IMR-90 (cell line): ENCODE results near the gene KCNQ1. TPM values are rescaled to one million over a fixed set of nuclear protein-coding genes. Genes with fewer than 3 reads are reported as not detected.

Experiments
- ATAC-seq: fragments of 200-7000 bp; cut with Tn5 transposase; 2 replicates; pipeline ENCODE4 v1.9.1; 2020; ENCODE audit warnings: low read depth, mild to moderate bottlenecking, moderate library complexity
- BruUV-seq: library from RNA; stranded (reverse); fragments of 400-500 nt; replicated peaks from 2 replicates; lab custom pipeline; 2021; lab: Mats Ljungman, UMichigan
- CTCF ChIA-PET: fragments of 300-600 bp; formaldehyde crosslinking; extraction: SDS; loops from one replicate; lab custom pipeline; 2021; ENCODE audit warnings: antibody characterized with exemption; lab: Yijun Ruan, JAX
- POLR2A ChIA-PET: fragments of 300-600 bp; sonication (Branson Sonifier 250); formaldehyde crosslinking; loops from one replicate; lab custom pipeline; 2022; ENCODE audit warnings: antibody characterized with exemption; ENCODE audit not compliant: unreplicated experiment; lab: Charles Lee
- DNase-seq: peaks from one replicate; pipeline ENCODE4 v3.0.0; 2013
- H2AFZ ChIP-seq: replicated peaks from 2 replicates; pipeline ENCODE3; 2013; ENCODE audit warnings: low read length, mild to moderate bottlenecking; ENCODE audit not compliant: poor library complexity
- H2AK5ac ChIP-seq: 2 replicates; pipeline ENCODE4 v1.6.1; 2013; ENCODE audit warnings: low read depth, low read length, inconsistent platforms
- H2AK9ac ChIP-seq: replicated peaks from 2 replicates; pipeline ENCODE3; 2013; ENCODE audit warnings: mild to moderate bottlenecking, low read depth, low read length, moderate library complexity; ENCODE audit not compliant: poor library complexity
- H2BK120ac ChIP-seq: 2 replicates; pipeline ENCODE4 v1.6.1; 2013; ENCODE audit warnings: low read depth, low read length, inconsistent platforms
- H2BK15ac ChIP-seq: 3 replicates; pipeline ENCODE4 v1.6.1; 2013; ENCODE audit warnings: low read depth, low read length, inconsistent platforms
- H2BK20ac ChIP-seq: 2 replicates; pipeline ENCODE4 v1.6.1; 2013; ENCODE audit warnings: low read depth, mild to moderate bottlenecking, inconsistent platforms, low read length, moderate library complexity
- H2BK5ac ChIP-seq: 2 replicates; pipeline ENCODE4 v1.6.1; 2013; ENCODE audit warnings: mild to moderate bottlenecking, low read depth, low read length, inconsistent platforms; ENCODE audit not compliant: poor library complexity, severe bottlenecking
- H3K14ac ChIP-seq: replicated peaks from 2 replicates; pipeline ENCODE4 v1.6.1; 2013; ENCODE audit warnings: low read depth, low read length, inconsistent platforms
- H3K18ac ChIP-seq: 2 replicates; pipeline ENCODE4 v1.6.1; 2013; ENCODE audit warnings: low read depth, low read length, control low read depth
- H3K23ac ChIP-seq: 2 replicates; pipeline ENCODE4 v1.6.1; 2013; ENCODE audit warnings: low read depth, low read length, inconsistent platforms
- H3K27ac ChIP-seq: 2 replicates; pipeline ENCODE4 v1.5.1; 2013; ENCODE audit warnings: mild to moderate bottlenecking, control low read depth, low read length; ENCODE audit not compliant: insufficient read depth
- H3K27me3 ChIP-seq: 2 replicates; pipeline ENCODE4 v1.6.1; 2013; ENCODE audit warnings: low read length; ENCODE audit not compliant: control insufficient read depth, insufficient read depth
- H3K36me3 ChIP-seq: 2 replicates; pipeline ENCODE4 v1.6.1; 2013; ENCODE audit warnings: low read length, mixed read lengths; ENCODE audit not compliant: control insufficient read depth, insufficient read depth
- H3K4ac ChIP-seq: 2 replicates; pipeline ENCODE4 v1.6.1; 2013; ENCODE audit warnings: low read depth, low read length, inconsistent platforms
- H3K4me1 ChIP-seq: 2 replicates; pipeline ENCODE4 v1.6.1; 2013; ENCODE audit warnings: low read length, mixed read lengths; ENCODE audit not compliant: control insufficient read depth, insufficient read depth
- H3K4me2 ChIP-seq: 2 replicates; pipeline ENCODE4 v1.6.1; 2013; ENCODE audit warnings: low read depth, mild to moderate bottlenecking, control low read depth, low read length, moderate library complexity
- H3K4me3 ChIP-seq: 2 replicates; pipeline ENCODE4 v1.5.1; 2013; ENCODE audit warnings: low read depth, mild to moderate bottlenecking, control low read depth, low read length, moderate library complexity; ENCODE audit not compliant: insufficient read depth
- H3K56ac ChIP-seq: 2 replicates; pipeline ENCODE4 v1.6.1; 2013; ENCODE audit warnings: low read length, inconsistent platforms; ENCODE audit not compliant: insufficient read depth; ENCODE audit errors: extremely low read depth
- H3K79me1 ChIP-seq, 2 experiments: 2 replicates each; pipeline ENCODE4 v1.6.1; 2013; ENCODE audit warnings: low read length in 2 of 2, inconsistent platforms in 1 of 2, low read depth in 1 of 2
- H3K9ac ChIP-seq: 2 replicates; pipeline ENCODE4 v1.6.1; 2013; ENCODE audit warnings: low read depth, low read length, control low read depth
- H3K9me1 ChIP-seq: 2 replicates; pipeline ENCODE4 v1.6.1; 2013; ENCODE audit warnings: low read length, inconsistent platforms; ENCODE audit not compliant: insufficient read depth
- H3K9me3 ChIP-seq: 2 replicates; pipeline ENCODE4 v1.6.1; 2013; ENCODE audit warnings: low read length; ENCODE audit not compliant: control insufficient read depth, insufficient read depth
- H4K20me1 ChIP-seq: 2 replicates; pipeline ENCODE4 v1.6.1; 2013; ENCODE audit warnings: low read length, inconsistent platforms; ENCODE audit not compliant: insufficient read depth
- H4K5ac ChIP-seq: 2 replicates; pipeline ENCODE4 v1.6.1; 2013; ENCODE audit warnings: mild to moderate bottlenecking, low read depth, low read length, control low read depth
- H4K8ac ChIP-seq, 2 experiments: 2 replicates each; pipeline ENCODE4 v1.6.1; 2013; ENCODE audit warnings: low read depth in 2 of 2, low read length in 2 of 2, control low read depth in 1 of 2, inconsistent platforms in 1 of 2
- H4K91ac ChIP-seq: 2 replicates; pipeline ENCODE4 v1.6.1; 2013; ENCODE audit warnings: low read depth, low read length, inconsistent platforms; ENCODE audit not compliant: insufficient read depth
- MAZ ChIP-seq: IDR thresholded peaks from 2 replicates; pipeline ENCODE4 v1.6.1; 2012; ENCODE audit warnings: low read depth, mild to moderate bottlenecking, low read length, improper control_type of control experiment, moderate library complexity, borderline replicate concordance
- WGBS, 2 experiments: methylation state at CpG; one replicate each; pipeline versions ENCODE4 v1.1.5 to v1.1.7; 2013; ENCODE audit warnings: missing lambda C conversion rate in 2 of 2; ENCODE audit not compliant: insufficient read length in 1 of 2; ENCODE audit errors: extremely low coverage in 2 of 2; 5-methylcytosine and 5-hydroxymethylcytosine counted together
- dilution Hi-C: fragments of 300-500 bp; cut with HindIII; formaldehyde crosslinking; loops from one replicate; pipeline ENCODE4 v1.14.3; 2018; ENCODE audit warnings: low sequenced_read_pairs; ENCODE audit not compliant: unreplicated experiment
- in situ Hi-C: fragments of 300-500 bp; cut with MboI; formaldehyde crosslinking; loops from 3 replicates; pipeline ENCODE4 v1.14.3; 2019; ENCODE audit warnings: low sequenced_read_pairs, inconsistent platforms, mixed read lengths
- intact Hi-C: fragments of 100-400 bp; cut with micrococcal nuclease; formaldehyde crosslinking; loops from 2 replicates; pipeline ENCODE4 v1.10.0; 2022
- polyA plus RNA-seq, 3 experiments: library from polyadenylated mRNA; depleted of rRNA; stranded (reverse); fragments of >200 nt; gene quantifications; 2 replicates each; pipeline ENCODE4 v1.2.3, GENCODE V29; 2012; ENCODE audit warnings: low replicate concordance in 1 of 3
- total RNA-seq: library from RNA; depleted of rRNA; stranded (reverse); fragments of >200 nt; gene quantifications from 2 replicates; pipeline ENCODE4 v1.2.3, GENCODE V29; 2012

Gene KCNQ1
- total and polyA plus RNA-seq, 2 of the 4 experiments (the other 2 are of a cell fraction) = 0.07 TPM; not detected in 1

DNA sequence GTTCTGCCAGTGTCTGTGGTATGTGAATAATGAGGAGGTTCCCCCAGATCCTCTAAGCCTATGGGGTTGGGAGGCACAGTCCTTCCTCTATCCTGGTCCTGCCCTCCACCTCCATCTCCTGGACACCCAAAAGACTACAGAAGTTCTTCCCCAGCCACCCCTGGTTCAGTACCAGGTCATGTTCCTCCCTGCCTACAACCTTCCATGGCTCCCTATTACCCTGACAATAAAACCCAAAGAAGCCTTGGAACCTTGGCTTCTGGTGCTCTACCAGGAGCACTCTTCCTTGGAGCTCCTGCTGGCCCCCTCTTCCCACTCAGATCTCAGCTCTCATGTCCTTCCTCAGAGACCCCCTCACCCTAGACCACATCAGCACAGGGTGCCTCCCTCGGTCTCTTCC is 13.4 kb upstream of the KCNQ1 start:
- no peak overlapping the region for H4K91ac ChIP-seq
- dilution Hi-C loops (no loop called here), intact Hi-C loops (no loop called here), in situ Hi-C loops (loop anchor here (10.0 kb wide), 1 partner anchor 83 kb away; no protein-coding TSS in a partner anchor)
- H3K56ac ChIP-seq = no peak overlapping the region
- H2AK5ac ChIP-seq = no peak overlapping the region
- no peak overlapping the region for H3K18ac ChIP-seq
- WGBS, 2 experiments = no CpG with 5 or more reads among the region's 1 CpG
- no peak overlapping the region for H2BK20ac ChIP-seq
- no peaks in the 10 kb centered on the region for H3K9me1 ChIP-seq
- no peak overlapping the region for H2AFZ ChIP-seq
- H2BK15ac ChIP-seq = no peak overlapping the region
- H3K79me1 ChIP-seq = no peaks in the 10 kb centered on the region
- no peak overlapping the region for H3K23ac ChIP-seq
- no peaks in the 10 kb centered on the region for H3K9me3 ChIP-seq
- H2AK9ac ChIP-seq = no peak overlapping the region
- peaks cover 6% of the 10 kb centered on the region; the same call in 1 of the 2 replicates for H3K27me3 ChIP-seq
- no peak overlapping the region for H3K9ac ChIP-seq
- no peak overlapping the region for H4K5ac ChIP-seq
- ChIA-PET POLR2A (no interaction called here), CTCF (no interaction called here)
- H3K4me2 ChIP-seq = no peak overlapping the region
- H3K27ac ChIP-seq = no peak overlapping the region
- no peak overlapping the region for H4K8ac ChIP-seq
- DNase-seq = no peak
- H2BK120ac ChIP-seq = no peak overlapping the region
- H2BK5ac ChIP-seq = no peak overlapping the region
- no peaks in the 10 kb centered on the region for H3K4me1 ChIP-seq
- no peak overlapping the region for H3K14ac ChIP-seq
- H4K20me1 ChIP-seq = no peaks in the 10 kb centered on the region
- ATAC-seq = no peak
- BruUV-seq = no TSS peak
- H3K36me3 ChIP-seq = no peaks in the 10 kb centered on the region
- H3K4me3 ChIP-seq = no peak overlapping the region
- no peak overlapping the region for H3K4ac ChIP-seq
- TF ChIP-seq MAZ = no peak
